Endothelial cell (in vitro differentiated cells): ENCODE data around the gene CEP78. TPM values are rescaled to one million over a fixed set of nuclear protein-coding genes. Genes with fewer than 3 reads are reported as not detected.
A peak's percentile ranks its signal among the peaks of the same experiment; 100 is the strongest.

Experiments used
- DNase-seq: peaks from one replicate; pipeline ENCODE4 v3.0.0; 2021; ENCODE audit warnings: low spot score
- H3K27ac Mint-ChIP-seq: one replicate; pipeline ENCODE4 v1.8.0; 2021; ENCODE audit warnings: mixed read lengths, inconsistent platforms; ENCODE audit not compliant: unreplicated experiment
- H3K27me3 Mint-ChIP-seq: one replicate; pipeline ENCODE4 v1.8.0; 2021; ENCODE audit warnings: mild to moderate bottlenecking, moderate library complexity, mixed read lengths, inconsistent platforms; ENCODE audit not compliant: unreplicated experiment
- H3K36me3 Mint-ChIP-seq: one replicate; pipeline ENCODE4 v1.8.0; 2021; ENCODE audit warnings: mild to moderate bottlenecking, low read depth, mixed read lengths, inconsistent platforms; ENCODE audit not compliant: unreplicated experiment
- H3K4me1 Mint-ChIP-seq: one replicate; pipeline ENCODE4 v1.8.0; 2021; ENCODE audit warnings: mild to moderate bottlenecking, mixed read lengths, inconsistent platforms; ENCODE audit not compliant: unreplicated experiment
- H3K4me3 Mint-ChIP-seq: one replicate; pipeline ENCODE4 v1.8.0; 2021; ENCODE audit warnings: mild to moderate bottlenecking, mixed read lengths, inconsistent platforms; ENCODE audit not compliant: unreplicated experiment
- H3K9me3 Mint-ChIP-seq: one replicate; pipeline ENCODE4 v1.8.0; 2021; ENCODE audit warnings: mixed read lengths, inconsistent platforms; ENCODE audit not compliant: unreplicated experiment
- long read RNA-seq: library from polyadenylated mRNA; unstranded; transcript quantifications from one replicate; pipeline ENCODE4 v2.0.0, GENCODE V29; 2020; ENCODE audit not compliant: unreplicated experiment
- total RNA-seq: library from RNA; stranded (reverse); fragmentation: NEBNext Ultra II Directional; extraction: Animal tissue kit (Norgen Biotek cat#: 25700); gene quantifications from one replicate; pipeline ENCODE4 v1.2.1, GENCODE V29; 2021; ENCODE audit not compliant: unreplicated experiment
- TF ChIP-seq, protein P1 (sequence below): fragments of 200-600 bp; sonication (generic); IDR thresholded peaks from one replicate; pipeline ENCODE4 v1.5.0; 2021; ENCODE audit warnings: antibody characterized with exemption; ENCODE audit not compliant: unreplicated experiment

The CEP78 gene, protein sequence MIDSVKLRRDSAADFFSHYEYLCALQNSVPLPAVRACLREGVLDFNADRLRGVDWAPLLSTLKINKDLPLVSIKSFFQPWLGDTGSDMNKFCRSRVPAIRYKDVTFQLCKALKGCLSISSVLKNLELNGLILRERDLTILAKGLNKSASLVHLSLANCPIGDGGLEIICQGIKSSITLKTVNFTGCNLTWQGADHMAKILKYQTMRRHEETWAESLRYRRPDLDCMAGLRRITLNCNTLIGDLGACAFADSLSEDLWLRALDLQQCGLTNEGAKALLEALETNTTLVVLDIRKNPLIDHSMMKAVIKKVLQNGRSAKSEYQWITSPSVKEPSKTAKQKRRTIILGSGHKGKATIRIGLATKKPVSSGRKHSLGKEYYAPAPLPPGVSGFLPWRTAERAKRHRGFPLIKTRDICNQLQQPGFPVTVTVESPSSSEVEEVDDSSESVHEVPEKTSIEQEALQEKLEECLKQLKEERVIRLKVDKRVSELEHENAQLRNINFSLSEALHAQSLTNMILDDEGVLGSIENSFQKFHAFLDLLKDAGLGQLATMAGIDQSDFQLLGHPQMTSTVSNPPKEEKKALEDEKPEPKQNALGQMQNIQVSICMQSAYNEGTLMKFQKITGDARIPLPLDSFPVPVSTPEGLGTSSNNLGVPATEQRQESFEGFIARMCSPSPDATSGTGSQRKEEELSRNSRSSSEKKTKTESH
- 21.7 TPM for total RNA-seq
- long read RNA-seq, full-length matches to known transcripts: 4 of 6 reads
- long read RNA-seq, partial matches to known transcripts: 1 of 6 reads
- long read RNA-seq, other reads (novel, unspliced or antisense): 1 of 6 reads

DNA sequence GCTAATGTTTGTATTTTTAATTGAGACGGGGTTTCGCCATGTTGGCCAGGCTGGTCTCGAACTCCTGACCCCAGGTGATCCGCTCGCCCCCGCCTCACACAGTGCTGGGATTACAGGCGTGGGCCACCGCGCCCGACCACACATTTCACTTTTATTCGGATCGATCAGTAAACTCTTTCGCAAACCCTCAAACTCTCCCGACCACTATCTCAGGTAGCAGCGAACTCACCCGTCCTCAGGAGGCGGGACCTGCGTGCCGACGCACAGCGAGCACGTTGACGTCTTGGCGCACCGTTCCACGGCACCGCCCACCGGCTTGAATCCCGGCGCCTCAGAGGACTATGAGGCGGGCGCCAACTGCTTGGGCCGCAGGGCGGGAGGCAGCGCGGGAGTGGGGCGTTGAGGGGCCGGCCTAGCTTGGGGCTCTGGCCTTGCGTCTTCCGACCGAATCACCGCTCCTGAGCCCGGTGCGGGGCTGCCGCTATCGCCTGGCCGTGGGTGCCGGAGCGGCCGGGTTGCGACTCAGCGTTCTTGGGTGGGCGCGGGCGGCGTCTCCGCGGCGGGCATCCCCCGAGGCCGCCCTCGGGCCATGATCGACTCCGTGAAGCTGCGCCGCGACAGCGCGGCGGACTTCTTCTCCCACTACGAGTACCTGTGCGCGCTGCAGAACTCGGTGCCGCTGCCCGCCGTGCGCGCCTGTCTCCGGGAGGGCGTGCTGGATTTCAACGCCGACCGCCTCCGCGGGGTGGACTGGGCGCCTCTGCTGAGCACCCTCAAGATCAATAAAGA lies at the start of gene CEP78:
Gene CEP78 (plus strand): TSS at position 314 of the 789 bp plus-strand sequence. CDS start 276 bp downstream, at position 590.
- TF ChIP-seq, protein P1, sequence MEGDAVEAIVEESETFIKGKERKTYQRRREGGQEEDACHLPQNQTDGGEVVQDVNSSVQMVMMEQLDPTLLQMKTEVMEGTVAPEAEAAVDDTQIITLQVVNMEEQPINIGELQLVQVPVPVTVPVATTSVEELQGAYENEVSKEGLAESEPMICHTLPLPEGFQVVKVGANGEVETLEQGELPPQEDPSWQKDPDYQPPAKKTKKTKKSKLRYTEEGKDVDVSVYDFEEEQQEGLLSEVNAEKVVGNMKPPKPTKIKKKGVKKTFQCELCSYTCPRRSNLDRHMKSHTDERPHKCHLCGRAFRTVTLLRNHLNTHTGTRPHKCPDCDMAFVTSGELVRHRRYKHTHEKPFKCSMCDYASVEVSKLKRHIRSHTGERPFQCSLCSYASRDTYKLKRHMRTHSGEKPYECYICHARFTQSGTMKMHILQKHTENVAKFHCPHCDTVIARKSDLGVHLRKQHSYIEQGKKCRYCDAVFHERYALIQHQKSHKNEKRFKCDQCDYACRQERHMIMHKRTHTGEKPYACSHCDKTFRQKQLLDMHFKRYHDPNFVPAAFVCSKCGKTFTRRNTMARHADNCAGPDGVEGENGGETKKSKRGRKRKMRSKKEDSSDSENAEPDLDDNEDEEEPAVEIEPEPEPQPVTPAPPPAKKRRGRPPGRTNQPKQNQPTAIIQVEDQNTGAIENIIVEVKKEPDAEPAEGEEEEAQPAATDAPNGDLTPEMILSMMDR: no peak
- Mint-ChIP-seq H3K36me3 (peaks cover 4% of the 10 kb centered on the region), H3K9me3 (no peaks in the 10 kb centered on the region), H3K4me3 (peak within 1 kb of the TSS; percentile 97), H3K27ac (peak within 1 kb of the TSS; percentile 80), H3K27me3 (peaks cover 3% of the 10 kb centered on the region), H3K4me1 (peaks cover 14% of the 10 kb centered on the region)
- DNase-seq: peak; percentile 90

- Mint-ChIP-seq H3K36me3 (no peaks in the 10 kb centered on the region), H3K9me3 (no peaks in the 10 kb centered on the region), H3K4me3 (no peak overlapping the region), H3K27me3 (no peaks in the 10 kb centered on the region), H3K4me1 (no peaks in the 10 kb centered on the region), H3K27ac (no peak overlapping the region)
- DNase-seq: no peak
- TF ChIP-seq, protein P1: no peak
Observed at GRCh38 chr9:78187763-78188484, 48.0 kb upstream of the CEP78 start.

DNA sequence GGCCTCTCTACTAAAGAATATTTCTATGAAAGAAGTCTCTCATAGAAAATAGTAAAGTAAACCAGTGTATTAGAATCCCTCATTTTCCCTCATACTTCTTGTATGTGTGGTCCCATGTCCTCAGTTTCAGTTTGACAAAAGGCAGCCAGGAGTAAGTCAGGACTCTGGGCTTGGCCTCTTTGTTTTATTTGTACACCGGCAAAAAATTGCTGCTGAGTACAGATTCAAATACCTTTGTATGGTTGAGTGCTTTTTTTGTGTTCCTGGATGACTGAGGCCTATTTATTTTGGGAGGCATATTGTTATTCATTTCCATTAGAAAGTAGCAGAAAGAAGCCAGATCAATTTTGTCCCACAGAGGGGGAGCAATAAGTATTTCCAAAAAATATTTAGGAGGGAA lies 47.3 kb upstream of the CEP78 start:
- no peaks in the 10 kb centered on the region for H3K27me3 Mint-ChIP-seq
- TF ChIP-seq, protein P1: no peak
- H3K4me1 Mint-ChIP-seq: no peaks in the 10 kb centered on the region
- no peak overlapping the region for H3K27ac Mint-ChIP-seq
- no peak overlapping the region for H3K4me3 Mint-ChIP-seq
- DNase-seq: no peak
- H3K36me3 Mint-ChIP-seq: no peaks in the 10 kb centered on the region
- no peaks in the 10 kb centered on the region for H3K9me3 Mint-ChIP-seq

DNA sequence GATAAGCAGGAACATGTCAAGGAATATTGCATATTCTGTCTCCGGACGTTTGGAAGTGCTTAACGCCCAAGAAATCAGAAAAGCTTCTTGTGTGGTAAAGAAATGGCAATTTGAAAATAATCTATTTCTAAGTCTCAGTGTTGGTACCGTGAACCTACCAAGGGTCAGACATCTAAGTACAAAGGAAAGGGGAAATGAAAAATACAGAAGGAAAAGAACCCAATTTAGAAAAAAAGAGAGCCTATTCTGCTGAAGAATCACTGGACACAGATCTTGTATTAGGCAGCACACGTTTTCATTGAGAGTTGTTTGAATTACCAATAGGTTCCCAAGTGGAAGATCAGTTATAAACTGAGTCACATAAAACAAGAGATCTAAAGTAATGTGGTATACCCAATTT lies 46.9 kb upstream of the CEP78 start:
- H3K27me3 Mint-ChIP-seq: no peaks in the 10 kb centered on the region
- no peaks in the 10 kb centered on the region for H3K36me3 Mint-ChIP-seq
- H3K4me1 Mint-ChIP-seq: no peaks in the 10 kb centered on the region
- H3K9me3 Mint-ChIP-seq: no peaks in the 10 kb centered on the region
- no peak overlapping the region for H3K27ac Mint-ChIP-seq
- no peak overlapping the region for H3K4me3 Mint-ChIP-seq
- no peak for DNase-seq
- TF ChIP-seq, protein P1: no peak
